SIG-M5 (cell line): Measurements from ENCODE around the gene TGFBR2.

Source experiments
- DNase-seq: peaks from one replicate; lab custom pipeline; 2025; lab: John Stamatoyannopoulos, UW

Gene TGFBR2

DNA sequence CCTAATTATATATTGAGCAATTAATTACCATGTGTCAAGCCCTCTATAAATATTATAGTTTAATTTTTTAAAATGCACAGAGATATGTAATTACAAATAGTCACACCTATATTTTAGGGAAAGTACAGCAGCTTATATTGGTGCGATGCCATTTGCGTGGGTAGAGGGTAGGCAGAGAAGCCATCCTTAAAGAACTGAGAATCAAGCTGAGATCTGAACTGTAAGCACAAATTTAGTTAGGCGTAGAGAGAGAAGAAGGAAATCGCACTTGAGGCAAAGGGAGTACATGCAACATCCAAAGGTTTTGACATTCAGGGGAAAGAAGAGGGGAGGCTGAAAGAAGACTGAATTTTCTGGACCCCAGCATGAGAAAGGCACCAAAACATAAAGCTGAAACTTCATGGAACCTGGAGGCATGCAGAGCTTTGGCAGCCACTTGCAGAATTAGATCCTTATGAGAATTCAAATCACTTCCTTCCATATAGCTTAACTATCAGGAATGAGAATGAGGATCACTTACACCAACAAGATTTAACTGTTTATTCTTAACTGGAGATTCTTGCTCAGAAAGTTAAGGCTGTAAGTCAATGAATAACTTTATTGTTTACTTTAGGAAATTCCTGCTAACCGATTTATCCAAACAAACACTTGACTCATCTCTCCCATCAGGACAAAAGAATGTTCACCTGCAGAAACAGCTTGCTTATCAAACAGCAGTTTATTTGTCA lies 114.3 kb downstream of the TGFBR2 start:
- no peak for DNase-seq

GRCh38 chr3:30721314-30721634 lies 114.9 kb downstream of the TGFBR2 start:
- no peak for DNase-seq

DNA sequence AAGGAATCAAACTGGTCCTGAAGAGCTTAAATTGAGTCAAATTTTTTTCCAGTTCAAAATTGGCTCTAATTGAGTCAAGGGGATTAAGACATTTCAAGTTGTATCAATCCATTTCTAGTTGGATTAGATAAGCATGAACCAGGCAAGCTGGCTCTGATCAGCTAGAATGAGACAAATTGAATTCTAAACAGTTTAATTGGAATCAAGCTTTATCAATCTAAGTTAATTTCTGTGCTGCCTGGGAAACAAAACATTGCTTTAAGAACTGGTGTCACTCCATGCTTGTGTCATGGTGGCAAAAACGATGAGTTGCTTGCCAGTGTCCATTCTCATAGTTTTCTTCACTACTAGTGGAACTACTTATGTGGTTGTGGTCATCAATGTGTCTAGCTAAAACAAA lies 116.8 kb downstream of the TGFBR2 start:
- DNase-seq, result no peak

- DNase-seq, result no peak
Observed at GRCh38 chr3:30724863-30725262, 118.5 kb downstream of the TGFBR2 start.

GRCh38 chr3:30728143-30728542 lies 121.7 kb downstream of the TGFBR2 start:
- no peak for DNase-seq

- no peak for DNase-seq
Observed at GRCh38 chr3:30729512-30729911, 123.1 kb downstream of the TGFBR2 start.

DNA sequence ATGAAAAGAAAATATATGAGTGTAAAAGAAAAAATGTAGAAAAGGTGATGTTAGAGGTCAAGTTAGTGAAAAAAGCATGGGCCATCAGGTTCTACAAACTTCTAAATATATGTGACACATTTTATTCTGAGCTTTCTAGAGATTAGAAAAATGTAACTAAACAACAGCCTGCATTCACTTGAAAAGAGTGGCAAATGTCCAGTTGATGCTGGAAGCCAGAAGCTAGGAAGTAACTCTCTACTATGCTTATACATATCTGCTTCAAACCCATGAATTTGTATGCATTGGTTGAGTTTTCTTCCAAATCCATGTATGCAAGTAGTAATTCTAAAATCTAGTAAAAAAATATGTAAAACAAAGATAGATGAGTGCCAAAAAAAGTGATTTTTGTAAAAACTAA lies 123.5 kb downstream of the TGFBR2 start:
- no peak for DNase-seq

DNA sequence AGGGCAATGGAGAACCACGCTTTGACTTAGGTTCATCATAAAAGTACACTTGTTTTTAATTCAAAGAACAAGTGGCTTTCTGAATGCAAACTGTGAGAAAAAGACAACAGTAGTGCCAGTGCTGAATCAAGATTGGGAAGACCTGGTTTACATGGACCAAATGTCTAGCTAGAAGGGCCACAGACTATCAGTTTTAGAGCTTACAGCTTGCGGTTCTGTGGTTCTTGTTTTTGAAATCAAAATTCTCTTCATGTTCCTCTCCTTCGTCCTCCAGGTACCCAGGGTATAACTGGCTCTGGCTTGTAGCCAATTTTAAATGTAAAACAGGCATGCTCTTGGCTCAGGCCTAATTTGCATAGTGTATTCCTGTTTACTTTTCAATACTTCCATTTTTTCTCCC lies 124.6 kb downstream of the TGFBR2 start:
- no peak for DNase-seq

DNA sequence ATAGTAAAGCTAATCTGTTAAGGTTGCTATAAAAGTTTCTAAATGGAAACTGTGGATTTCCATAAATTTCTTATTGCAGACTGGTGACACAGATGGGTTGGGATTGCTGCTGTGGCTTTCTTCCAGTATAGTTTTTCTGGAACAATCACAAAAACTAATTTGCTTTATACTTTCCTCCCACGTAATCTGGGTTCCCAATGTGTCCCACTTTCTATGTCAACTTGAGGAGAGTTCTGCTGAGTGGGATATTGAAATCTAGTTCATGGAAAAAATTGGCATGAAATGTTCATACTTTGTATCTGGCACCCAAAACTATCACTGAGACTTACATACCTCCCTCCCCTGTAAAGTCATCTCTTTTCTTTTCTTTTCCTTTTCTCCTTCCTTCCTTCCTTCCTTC lies 126.8 kb downstream of the TGFBR2 start:
- DNase-seq, result no peak

DNA sequence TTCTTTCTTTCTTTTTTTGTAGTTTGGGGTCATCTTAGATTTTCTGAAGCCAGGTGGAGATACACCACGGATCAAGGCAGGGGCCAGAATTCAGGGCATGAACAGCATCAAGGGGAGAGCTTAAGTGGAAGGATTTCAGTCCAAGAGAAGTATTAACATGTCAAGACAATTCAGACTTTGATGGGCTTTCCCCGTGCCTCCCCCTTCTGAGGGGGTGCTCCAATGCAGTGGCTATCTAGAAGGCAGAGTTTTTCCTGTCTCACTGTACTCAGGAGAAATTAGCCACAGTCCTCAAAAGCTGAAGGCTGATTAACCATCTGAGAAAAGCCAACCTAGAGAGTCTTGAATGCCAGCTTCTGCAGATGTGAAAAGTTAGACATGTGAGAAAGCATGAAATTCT lies 127.3 kb downstream of the TGFBR2 start:
- DNase-seq, result no peak

DNA sequence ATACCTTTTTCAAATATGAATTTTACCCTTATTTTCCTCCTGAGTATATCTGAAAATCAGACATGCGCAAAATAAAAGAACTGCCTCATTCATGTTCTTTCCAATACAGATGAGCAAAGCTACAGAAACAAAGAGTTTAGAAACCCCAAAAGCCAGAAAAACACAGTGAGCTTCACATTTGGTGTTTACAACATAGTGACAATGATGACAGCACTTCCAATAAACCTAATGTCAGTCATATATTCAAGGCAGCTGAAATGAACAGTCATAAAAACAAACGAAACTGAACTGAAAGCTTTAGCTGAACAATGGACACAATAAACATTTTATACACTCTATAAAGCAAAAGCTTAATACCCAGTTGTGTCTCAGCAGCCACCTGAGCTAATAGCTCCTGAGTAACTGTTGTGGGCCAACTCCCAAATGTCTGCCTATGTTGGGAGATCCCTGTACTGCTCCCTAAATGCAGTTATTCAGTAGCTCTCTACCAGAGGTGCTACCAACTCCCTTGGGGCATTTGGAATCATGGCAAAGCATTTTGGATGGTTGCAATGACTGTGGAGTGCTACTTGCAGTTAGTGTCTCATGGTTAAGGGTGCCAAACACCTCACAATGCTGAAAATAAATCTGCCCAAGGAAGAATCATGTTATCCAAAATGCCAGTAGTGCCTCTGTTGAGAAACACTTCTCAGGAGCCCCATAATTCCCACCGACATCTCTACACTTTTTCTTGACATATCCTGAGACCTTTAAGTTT lies 131.5 kb downstream of the TGFBR2 start:
- DNase-seq, result no peak

- DNase-seq, result no peak
Observed at GRCh38 chr3:30738605-30739004, 132.2 kb downstream of the TGFBR2 start.

- DNase-seq, result no peak
Observed at GRCh38 chr3:30741889-30742288, 135.5 kb downstream of the TGFBR2 start.

DNA sequence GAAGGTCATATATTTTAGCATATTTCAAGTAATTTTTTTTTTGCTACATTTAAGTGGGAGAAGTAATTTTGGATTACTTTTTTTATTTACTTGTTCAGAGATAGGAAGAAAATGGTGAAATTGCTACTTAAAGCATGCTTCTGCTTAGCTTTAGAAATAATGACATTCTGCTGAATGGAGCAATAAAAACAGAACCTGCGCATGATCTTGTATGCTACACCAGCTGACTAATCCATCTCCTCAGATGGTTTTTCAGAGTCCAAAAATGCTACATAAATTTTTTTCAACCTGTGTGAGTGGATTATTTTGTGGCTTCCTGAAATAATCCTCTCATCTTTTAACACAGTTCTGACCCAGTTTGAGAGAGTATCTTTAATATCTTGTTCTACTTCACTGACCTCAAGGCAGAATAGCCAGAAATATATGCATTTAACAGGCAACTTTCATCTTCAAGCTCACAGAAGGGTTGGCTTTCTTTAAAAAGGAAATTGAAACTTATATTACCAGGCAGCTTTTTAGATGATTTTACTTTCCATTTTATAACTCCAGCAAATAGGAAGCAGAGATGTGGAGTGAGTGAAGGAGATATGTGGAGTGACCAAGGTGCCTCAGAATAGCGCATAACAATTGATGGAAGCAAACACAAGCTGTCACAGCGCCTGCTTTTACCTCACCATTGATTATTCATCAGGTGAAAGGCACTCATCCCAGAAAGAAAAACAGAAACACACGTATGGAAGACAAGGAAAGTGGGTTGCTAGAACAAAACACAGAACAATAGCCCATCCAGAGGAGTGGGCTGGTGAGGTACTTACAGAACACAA lies 136.6 kb downstream of the TGFBR2 start:
- no peak for DNase-seq
